ENCODE data around the gene AEBP1. TPM values are rescaled to one million over a fixed set of nuclear protein-coding genes. Genes with fewer than 3 reads are reported as not detected.
"Not testable (repeated sequence)": the region's sequence is repeated elsewhere in the genome, so short reads cannot be mapped to it uniquely, and the experiment has no call there.

Gene AEBP1
- total RNA-seq, 1 donor from 2014 or later: 19.8 TPM

DNA sequence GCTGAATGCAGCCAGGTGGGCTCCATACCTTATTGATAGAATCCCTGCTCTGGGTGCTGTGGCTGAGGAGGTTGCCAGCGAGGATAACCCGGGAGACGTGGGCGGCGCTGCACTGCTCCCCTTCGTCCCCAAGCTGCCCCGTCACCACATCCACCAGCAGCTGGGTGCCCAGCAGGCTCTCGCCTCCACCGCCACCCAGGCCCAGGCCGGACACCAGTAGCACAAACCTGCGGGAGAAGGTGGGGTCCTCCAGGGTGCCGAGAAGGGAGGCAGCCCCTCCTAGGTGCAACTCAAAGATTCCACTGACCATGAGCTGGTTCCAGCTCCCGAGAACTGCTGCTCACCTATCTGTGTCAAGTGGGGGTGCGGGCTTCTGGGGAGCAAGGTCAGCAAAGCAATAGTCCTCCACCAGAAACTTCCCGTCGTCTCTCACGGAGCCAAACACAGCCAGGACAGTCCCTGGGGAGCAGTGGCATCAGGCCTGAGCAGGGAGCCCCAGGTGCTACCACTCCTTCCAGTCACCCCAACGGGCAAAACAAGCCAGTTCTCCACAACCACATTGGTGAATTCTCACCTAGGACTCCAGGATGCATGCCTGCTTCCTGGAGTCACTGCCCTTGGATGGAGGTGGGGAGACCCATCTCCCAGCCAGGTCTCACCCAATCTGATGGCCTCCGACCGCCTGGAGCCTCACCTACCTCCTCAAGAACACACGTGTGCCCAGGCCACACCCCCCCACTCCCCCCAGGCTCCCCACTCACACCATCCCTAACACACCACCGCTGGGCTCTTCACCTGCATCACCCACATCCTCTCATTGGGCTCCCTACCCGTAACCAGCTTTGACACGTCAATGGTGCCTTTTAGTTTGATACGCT, 12.9 kb downstream of the AEBP1 start:
- DNase-seq (ENCODE audit: low read depth in 2 of 2): no peak

DNA sequence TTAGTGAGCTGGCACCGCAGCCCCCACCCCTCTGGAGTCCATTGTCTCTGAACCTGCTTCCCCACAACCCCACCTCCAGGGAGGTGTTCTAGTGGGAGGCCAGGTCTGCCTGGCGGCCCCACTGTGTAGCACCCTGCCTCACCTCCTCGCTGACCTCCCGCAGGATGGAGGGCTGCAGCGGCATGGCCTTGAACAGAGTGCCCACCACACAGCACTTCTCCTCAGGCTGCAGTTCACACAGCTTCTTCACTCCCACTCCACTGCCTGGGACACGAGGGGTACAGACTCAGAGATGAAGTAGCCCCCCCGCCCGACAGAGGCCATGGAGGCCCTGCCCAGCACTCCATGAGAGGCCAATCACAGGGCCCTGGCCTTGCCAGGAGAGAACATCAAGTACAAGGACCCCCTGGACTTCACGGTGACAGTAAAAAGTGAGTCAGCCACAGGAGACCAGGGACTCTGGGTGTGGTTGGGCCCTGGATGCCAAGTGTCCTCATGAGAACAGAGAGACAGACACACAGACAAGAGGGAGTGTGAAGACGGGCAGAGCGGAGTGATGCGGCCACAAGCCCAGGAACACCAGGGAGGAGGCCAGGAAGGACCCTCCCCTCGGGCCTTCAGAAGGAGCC, 13.8 kb downstream of the AEBP1 start:
- DNase-seq (ENCODE audit: low read depth in 2 of 2): no peak

DNA sequence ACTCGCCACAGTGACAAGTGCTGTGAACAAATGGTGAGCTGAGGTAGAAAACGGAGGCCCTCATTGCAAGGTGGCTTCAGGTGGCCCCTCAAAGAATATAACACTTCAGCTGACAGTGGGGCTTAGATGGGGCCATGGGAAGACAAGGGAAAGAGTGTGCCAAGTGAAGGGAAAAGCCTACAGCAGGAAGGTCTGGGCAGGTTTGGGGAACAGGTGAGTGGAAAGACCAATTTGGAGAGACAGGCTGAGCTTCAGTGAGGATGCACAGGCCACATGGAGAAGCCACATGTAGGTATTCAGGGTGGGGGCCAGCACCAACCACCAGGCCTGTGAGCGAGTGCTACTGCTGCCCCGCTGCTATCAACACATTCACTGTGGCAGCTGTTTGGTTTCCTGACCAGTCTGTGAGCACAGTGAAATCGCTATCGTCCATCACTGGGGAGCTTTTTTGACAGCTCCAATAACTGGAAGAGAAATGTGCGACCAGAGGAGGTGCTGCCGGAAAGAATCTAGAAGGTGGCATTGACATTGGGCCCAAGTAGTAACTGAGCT, 15.8 kb downstream of the AEBP1 start:
- DNase-seq (ENCODE audit: low read depth in 2 of 2): no peak

DNA sequence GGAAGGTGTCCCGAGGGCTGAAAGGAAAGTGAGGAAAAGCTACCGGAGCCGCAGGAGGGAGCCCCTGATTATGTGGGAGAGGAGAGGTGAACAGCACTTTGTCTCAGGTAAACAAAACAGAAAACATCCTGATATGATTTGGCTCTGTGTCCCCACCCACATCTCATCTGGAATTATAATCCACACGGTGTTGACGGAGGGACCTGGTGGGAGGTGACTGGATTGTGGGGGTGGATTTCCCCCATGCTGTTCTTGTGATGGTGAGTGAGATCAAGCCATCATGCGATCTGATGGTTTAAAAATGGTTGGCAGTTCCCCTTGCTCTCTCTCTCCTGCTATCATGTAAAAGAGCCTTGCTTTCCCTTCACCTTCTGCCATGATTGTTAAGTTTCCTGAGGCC, 16.2 kb downstream of the AEBP1 start:
- DNase-seq (ENCODE audit: low read depth in 2 of 2): no peak

DNA sequence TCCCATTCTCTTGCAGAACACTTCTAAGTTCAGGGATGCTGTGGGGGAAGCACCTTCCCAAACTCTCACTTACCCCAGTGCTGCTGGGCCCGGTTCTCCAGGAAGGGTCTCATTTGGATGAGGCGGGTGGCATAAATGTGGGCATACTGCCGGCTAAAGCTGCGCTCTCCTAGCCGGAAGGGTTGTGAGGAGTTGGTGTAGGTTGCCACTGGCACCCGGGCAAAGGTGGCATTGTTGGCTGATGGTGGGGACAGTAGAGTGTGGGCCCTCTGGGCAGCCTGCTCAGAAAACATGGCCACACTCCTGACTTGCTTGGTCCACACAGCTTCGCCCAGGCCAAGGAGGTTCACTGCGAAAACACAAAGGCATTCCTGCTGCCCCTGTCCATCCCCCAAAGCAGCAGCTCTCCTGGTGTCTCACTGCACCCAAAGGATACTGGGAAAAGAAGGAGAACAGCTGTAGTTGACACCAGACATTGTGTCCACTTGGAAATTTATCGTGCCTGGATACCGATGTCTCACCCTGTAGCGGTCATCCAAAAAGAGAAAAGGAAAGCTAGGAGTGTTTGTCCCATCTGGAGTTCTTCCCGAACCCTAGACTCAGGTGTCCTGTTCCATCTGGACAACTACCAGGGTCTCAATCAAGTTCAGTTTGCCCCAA, 17.7 kb downstream of the AEBP1 start:
- no peak for DNase-seq (ENCODE audit: low read depth in 2 of 2)

DNA sequence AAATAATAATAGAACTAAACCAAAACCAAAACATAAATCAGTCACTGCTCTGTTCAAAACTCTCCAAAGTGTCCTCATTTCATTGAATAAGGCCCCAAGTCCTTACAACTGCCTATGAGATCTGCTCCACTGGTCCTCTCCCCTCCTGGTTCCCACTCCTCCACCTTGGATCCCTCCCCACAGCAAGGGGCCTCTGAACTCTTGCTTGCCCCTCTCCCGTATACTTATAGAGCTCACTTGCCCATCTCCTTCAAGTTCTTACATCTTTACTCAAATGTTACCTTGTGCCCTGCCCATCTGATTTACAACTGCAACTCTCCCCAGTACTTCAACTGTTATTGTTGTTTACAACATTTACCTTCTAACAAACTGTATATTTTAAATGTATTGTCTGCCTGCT, 18.4 kb downstream of the AEBP1 start:
- no peak for DNase-seq (ENCODE audit: low read depth in 2 of 2)

DNA sequence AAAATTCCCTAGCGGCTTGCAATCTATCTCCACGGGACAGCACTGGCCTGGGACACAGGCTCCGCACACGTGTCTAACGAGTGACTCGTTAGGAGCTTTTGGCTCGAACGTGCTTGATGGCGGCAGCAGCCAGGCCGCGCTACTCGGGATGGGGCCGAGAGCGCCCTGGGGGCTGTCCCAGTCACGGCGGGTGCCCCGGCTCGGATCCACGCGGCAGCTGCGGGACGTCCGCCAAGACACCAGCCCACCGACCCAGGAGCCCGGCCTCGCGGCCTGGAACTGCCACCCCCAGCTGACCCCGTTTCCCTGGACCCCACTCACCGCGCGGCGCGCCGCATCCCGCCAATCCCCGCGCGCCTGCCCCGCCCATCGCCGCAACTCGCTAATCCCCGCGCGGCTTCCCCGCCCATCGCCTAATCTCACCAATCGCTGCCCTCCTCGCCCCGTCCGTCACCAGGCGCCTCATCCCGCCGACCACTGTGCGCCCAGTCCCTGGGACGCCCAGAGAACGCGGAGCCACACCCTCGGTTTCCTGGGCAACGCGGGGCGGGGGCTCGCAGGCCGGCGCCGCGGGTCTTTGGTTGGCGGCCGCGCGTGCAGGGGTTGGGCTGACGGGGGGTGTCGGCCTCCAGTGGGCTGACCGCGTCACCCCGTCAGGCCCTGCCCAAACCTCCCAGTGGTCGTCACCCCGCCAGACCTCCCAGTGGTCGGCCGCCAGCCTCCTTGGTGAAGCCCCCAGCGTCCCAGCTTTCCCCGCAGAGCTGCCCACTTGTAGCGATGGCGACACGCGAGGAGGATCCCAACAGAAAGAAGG, 19.3 kb downstream of the AEBP1 start, which contains the start of gene POLD2:
Gene POLD2, minus strand, starts transcription at position 359 of the 814 bp plus-strand sequence. CDS start 1,495 bp downstream, outside the sequence.
- peak; percentile 96 to 97 for DNase-seq (ENCODE audit: low read depth in 2 of 2)

DNA sequence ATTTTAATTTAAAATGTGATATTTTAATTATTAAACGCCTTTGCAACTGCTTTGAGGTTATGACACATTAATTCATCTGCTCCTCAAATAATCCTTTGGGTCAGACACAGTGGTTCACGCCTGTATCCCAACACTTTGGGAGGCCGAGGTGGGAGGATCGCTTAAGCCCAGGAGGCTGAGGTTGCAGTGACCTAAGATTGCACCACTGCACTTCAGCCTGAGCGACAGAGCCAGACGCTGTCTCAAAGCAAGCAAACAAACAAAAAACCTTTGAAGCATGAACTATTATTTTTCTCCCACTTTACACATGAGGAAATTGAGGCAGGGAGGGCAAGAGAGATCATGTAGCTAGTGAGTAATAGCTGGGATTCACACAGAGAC, 20.7 kb downstream of the AEBP1 start:
- DNase-seq (ENCODE audit: low read depth in 2 of 2): no peak

DNA sequence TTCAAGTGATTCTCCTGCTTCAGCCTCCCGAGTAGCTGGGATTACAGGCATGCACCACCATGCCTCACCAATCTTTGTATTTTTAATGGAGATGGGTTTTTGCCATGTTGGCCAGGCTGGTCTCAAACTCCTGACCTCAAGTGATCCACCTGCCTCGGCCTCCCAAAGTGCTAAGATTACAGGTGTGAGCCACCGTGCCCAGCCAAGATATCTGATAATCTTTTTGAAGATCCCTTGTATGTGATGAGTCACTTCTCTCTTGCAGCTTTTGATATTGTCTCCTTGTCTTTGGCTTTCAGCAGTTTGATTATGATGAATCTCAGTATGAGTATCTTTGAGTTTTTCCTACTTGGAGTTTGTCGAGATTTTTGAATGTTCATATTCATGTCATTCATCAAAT, 22.4 kb downstream of the AEBP1 start:
- not testable (repeated sequence) for DNase-seq (ENCODE audit: low read depth in 2 of 2)

DNA sequence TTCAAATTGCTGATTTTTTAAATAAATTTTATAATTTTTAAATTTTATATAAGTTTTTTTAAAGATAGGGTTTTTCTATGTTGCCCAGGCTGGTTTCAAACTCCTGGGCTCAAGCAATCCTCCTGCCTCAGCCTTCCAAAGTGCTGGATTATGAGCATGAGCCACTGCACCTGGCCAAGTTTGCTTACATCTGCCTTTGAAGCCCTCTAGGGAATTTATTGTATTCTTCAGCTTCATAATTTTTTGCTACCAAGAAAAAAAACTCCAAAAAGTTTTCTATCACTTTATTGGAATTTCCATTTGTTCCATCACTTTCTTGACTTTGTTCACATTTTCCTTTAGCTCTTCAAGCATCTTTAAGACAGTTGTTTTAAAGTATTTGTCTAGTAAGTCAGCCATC, 23.0 kb downstream of the AEBP1 start:
- DNase-seq (ENCODE audit: low read depth in 2 of 2): no peak

DNA sequence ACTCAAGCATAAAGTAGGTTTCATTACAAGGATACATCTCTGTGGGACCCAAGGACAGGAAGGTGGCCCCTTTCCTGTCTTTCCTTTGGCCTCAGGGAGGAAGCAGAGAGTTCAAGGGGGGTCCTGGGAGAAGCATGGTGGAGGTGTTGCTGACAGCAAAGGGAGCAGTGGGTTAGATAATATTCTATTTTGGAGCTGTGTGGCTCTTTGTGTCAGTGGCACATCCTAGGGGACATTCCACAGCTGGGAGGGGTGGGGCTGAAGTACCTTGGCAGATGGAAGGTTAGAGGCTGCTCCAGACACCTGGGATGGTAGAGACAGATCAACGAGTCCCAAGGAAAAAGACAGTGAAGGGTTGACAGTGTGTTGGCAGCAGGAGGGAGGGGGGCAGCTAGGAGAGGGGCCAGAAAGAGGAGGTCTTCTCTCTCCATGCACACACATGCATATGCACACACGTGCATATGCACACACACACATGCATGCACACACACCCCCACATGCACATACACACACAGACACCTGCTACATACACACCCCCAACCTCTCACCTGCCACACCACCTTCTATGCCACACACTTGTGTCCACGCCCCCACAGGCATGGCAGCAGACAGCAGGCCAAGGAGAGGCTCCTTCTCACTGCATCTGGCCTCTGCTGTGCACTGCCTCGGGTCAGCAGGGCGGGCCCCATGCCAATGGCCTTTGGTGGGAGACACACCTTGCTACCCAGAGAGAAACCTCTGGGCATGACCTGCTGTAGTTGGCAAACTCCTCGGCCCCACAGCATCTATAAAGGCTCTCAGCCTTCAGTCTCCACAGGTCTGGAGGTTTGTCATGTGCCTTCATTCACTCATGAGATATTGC, 24.8 kb downstream of the AEBP1 start:
- DNase-seq (ENCODE audit: low read depth in 2 of 2): no peak

DNA sequence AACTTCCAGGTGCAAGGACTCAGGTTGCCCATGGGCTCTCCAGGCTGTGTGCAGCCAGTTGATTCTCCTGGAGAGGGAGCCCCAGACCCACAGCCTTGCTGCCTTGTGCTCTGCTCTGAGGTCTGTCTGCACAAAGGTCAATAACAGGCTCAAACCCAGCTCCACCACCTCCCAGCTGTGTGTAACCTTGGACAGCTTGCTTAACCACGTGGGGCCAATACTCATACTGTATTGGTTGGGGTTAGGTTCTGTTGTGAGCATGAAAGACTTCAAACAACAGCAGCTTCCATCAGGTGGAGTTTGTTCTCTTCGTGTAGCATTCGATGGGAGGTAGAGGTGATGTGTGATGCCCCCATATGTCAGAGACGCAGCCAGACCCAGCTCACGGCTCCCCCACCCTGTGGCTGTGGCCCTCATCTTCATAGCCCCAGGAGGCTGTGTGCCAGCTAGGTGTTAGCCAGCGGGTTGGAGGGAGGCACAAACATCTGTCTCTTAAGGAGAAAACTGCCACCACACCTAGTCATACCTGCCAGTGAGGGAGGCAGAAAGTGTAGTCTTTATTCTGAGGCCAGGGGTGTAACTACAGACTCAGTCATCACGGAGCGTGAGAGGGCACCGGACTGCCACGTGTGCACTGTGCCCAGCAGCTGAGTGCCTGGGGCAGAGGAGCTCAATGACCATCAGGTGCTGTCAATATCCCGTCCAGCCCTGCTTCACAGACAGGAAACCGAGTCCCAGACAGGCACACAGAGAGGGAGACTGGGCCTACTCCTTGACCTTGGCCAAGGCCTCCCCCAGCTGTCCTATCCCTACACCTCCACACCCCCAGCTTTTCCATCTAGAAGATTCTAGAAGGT, 27.3 kb downstream of the AEBP1 start:
- no peak for DNase-seq (ENCODE audit: low read depth in 2 of 2)

DNA sequence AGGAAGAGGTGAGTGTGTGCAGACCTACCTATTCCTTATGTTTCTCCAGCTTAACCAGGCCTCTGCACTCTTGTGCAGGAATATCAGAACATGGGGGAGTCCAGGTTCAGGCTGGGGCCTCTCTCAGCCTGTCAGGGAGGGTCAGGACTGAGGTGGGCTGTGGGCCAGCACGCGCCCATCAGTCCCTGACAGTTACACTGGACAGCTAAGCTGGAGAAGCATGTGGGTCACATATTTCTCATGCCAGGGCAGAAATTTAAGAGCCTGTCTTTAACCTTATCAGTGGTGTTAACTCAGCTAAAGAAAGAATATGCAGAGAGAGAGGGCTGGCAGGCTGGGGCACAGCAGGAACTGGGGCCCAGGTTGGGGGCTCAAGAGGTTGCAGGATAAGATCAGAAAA, 27.9 kb downstream of the AEBP1 start:
- DNase-seq (ENCODE audit: low read depth in 2 of 2): no peak

DNA sequence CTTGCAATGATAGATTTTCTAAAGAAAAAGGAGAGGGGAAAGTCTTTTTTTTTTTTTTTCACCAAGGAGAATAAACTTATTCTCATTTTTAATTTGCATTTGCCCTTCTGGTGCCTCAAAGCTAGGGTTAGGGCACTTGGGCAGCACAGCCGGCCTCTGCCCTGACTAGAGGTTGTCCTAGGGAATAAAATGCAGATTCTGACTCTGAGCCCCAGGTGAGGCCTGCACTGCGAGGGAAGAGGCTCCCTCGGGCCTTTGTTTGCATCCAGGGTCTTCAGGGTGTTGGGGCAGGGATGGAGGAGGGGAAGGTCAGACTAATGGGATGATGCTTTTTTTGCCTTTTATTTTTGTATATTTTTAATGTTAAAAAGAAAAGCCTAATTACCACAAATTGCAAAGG, 29.1 kb downstream of the AEBP1 start:
- DNase-seq (ENCODE audit: low read depth in 2 of 2): no peak

DNA sequence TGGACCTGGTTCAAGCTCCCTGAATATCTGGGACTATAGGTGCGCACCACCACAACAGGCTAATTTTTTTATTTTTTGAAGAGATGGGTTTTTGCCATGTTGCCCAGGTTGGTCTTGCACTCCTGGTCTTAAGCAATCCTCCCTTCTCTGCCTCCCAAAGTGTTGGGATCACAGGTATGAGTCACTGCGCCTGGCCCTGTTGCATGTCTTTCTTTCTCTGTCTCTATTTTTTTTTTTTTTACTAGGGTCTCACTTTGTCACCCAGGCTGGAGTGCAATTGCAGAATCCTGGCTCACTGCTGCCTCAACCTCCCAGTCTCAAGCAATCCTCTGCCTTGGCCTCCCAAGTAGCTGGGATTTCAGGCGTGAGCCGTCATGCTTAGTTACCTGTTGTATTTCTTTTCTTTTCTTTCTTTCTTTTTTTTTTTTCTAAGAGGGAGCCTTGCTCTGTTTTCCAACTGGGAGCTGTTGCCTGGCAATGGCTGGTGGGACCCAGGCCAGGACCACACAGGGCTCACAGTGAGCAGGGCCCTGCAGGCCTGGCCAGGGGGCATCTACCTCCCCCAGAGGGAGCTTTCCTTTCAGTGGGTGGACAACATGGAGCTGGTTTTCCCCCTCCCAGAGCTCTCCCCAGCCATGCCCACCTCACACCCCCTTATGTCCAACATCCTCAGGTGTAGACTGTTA, 30.9 kb downstream of the AEBP1 start:
- DNase-seq (ENCODE audit: low read depth in 2 of 2): no peak

DNA sequence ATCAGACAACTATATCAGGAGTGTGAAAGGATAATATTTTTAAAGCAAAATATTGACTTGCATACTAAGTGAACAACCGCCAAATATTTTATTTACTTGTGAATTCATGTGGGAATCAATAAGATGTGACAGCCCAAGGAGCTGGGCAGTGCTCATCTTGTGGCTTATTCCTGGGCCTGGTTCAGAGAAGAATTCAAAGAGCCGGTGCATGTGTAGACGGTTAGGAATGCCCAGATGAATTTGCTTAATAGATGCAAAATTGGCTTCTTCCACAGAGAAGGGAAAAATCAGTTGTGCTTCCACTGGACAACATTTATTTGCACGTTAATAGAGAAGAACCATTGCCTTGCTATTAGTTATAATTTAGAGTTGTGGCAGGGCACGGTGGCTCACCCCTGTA, 32.6 kb downstream of the AEBP1 start:
- DNase-seq (ENCODE audit: low read depth in 2 of 2): no peak

DNA sequence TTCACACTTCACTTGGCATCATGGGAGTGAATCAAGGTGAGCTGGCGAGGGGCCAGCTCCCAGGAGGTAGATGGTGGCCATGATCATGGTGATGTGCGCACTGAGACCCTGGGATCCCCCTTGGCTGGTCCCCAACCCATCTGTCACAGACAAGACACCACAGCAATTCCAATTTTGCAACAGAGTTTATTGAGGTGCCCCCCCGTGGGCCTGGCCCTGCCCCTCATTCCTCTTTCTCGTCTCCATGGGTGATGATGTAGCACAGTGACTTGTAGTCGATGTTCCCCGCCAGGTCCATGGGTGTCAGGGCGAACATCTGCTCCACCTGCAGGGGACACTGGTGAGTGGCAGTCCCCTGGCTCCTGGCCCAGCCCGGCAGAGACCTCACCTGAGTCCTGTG, 34.6 kb downstream of the AEBP1 start:
- DNase-seq (ENCODE audit: low read depth in 2 of 2): no peak

DNA sequence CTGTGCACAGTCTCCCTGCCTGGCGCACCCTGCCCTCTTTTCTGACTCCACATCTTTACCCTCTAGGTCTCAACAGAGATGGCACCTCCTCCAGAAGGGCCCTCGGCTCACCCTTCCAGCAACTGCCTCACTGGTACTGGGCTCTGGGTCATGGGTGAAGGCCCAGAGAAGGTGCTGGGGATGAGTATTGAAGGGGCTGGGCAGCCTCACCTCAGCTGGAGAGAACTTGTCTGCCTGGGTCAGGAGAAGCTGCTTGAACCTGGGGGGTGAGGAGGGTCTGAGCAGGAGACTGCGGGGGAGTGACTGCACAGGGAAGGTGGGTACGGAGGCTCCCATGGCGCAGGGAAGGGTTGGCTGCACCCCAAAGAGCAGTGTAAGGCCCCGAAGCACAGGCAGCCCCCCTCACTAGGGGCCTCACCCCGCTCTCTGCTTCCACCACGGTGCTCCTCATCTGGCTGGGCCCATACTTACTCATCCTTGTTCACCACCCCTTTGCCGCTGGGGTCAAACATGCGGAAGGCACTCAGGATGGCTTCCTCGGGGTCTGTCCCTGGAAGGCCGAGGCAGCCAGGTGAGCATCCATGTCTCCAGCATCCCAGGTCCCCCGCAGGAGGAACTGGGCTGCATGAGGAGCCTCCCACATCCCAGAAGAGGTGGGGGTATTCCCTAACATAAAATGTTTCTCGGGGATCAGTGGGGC, 35.3 kb downstream of the AEBP1 start:
- no peak for DNase-seq (ENCODE audit: low read depth in 2 of 2)

All from lung microvascular endothelial cell (primary cell).